Measurements from ENCODE around the gene SPSB4.

GRCh38 chr3:141020143-141020830 lies 30.9 kb upstream of the SPSB4 start:
- TF ChIP-seq CTCF (IDR thresholded peaks at IDR 0.05; ENCODE audit: extremely low read depth in 1 of 2, insufficient read depth in 1 of 2, low read depth in 1 of 2, low read length in 2 of 2) (no peak), POLR2A (IDR thresholded peaks at IDR 0.05; ENCODE audit: low read depth, low read length) (no peak), EZH2 (IDR thresholded peaks at IDR 0.05; ENCODE audit: borderline replicate concordance, low read depth, low read length, severe bottlenecking) (no peak)
